Measurements from ENCODE around the gene PCK2. TPM values are rescaled to one million over a fixed set of nuclear protein-coding genes. Genes with fewer than 3 reads are reported as not detected.
A peak's percentile ranks its signal among the peaks of the same experiment; 100 is the strongest.

Gene PCK2
- total RNA-seq, 4 donors from 2014 or later = 74.4 to 238 (median 130) TPM

DNA sequence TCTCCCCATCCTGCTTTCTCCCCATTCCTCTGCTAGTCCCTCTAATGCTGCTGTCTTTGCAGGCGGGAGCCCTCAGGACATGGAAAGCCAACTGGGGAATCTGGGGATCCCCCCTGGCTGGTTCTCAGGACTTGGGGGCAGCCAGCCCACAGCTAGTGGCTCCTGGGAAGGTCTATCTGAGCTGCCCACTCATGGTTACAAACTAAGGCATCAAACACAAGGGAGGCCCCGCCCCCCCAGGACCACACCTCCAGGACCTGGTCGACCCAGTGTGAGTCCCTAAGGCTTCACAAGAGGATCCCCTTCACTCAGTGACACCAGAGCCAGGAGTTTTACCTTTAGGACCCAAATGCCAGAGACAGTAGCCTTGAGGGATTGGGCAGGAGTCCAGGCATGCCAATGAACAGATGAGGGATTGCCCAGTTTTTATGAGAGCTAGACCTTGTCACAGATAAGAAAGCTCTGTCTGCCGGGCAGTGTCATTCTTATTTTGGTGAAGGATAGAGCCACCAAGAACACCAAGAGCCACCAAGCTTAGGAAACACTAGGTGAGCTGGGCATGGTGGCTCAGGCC lies 30.8 kb upstream of the PCK2 start:
- peak; percentile 49 for DNase-seq
- no peaks in the 10 kb centered on the region for H3K9me3 ChIP-seq
- no peaks in the 10 kb centered on the region for H3K36me3 ChIP-seq
- in situ Hi-C loops (cut with MboI; ENCODE audit: low pct_ligation_motif_present in 1 of 4, low pct_unique_long_range_greater_than_20kb in 1 of 4, low sequenced_read_pairs in 3 of 4) = no loop called here
- no peaks in the 10 kb centered on the region for H3K27me3 ChIP-seq
- no peak overlapping the region for H3K4me3 ChIP-seq
- no peak overlapping the region for H3K27ac ChIP-seq
- no peak for TF ChIP-seq EP300 (IDR thresholded peaks at IDR 0.05; ENCODE audit: low read depth)
- TF ChIP-seq POLR2AphosphoS5 (IDR thresholded peaks at IDR 0.05) = no peak
- TF ChIP-seq POLR2A (IDR thresholded peaks at IDR 0.05) = no peak
- TF ChIP-seq CTCF (IDR thresholded peaks at IDR 0.05) = no peak
- 78% methylated on average over 4 of the region's 4 CpGs; no CpG with 5 or more reads in 1 of the 2 donors for WGBS, 2 donors (ENCODE audit: low coverage in 1 of 2)
- peaks cover 6 to 39% (median 20%) of the 10 kb centered on the region in 4 donors for H3K4me1 ChIP-seq
- intact Hi-C loops (cut with DNase I; ENCODE audit: low total_unique reads) = loop anchor here (5.0 kb wide), 1 partner anchor 44 kb away; no protein-coding TSS in a partner anchor

GRCh38 chr14:24064091-24064795 lies 29.9 kb upstream of the PCK2 start:
- TF ChIP-seq CTCF (IDR thresholded peaks at IDR 0.05) (no peak), POLR2AphosphoS5 (IDR thresholded peaks at IDR 0.05) (no peak), POLR2A (IDR thresholded peaks at IDR 0.05) (no peak), EP300 (IDR thresholded peaks at IDR 0.05; ENCODE audit: low read depth) (no peak)
- DNase-seq = no peak
- 80 to 85% methylated on average over 4 to 7 of the region's 7 CpGs for WGBS, 2 donors (ENCODE audit: low coverage in 1 of 2)
- in situ Hi-C loops (cut with MboI; ENCODE audit: low pct_ligation_motif_present in 1 of 4, low pct_unique_long_range_greater_than_20kb in 1 of 4, low sequenced_read_pairs in 3 of 4) = no loop called here
- Histone ChIP-seq H3K27ac (no peak overlapping the region), H3K4me3 (no peak overlapping the region), H3K27me3 (no peaks in the 10 kb centered on the region), H3K36me3 (no peaks in the 10 kb centered on the region), H3K9me3 (no peaks in the 10 kb centered on the region), H3K4me1 (peaks cover 6 to 37% (median 20%) of the 10 kb centered on the region in 4 donors)
- intact Hi-C loops (cut with DNase I; ENCODE audit: low total_unique reads) = loop anchor here (5.0 kb wide), 1 partner anchor 43 kb away; no protein-coding TSS in a partner anchor

DNA sequence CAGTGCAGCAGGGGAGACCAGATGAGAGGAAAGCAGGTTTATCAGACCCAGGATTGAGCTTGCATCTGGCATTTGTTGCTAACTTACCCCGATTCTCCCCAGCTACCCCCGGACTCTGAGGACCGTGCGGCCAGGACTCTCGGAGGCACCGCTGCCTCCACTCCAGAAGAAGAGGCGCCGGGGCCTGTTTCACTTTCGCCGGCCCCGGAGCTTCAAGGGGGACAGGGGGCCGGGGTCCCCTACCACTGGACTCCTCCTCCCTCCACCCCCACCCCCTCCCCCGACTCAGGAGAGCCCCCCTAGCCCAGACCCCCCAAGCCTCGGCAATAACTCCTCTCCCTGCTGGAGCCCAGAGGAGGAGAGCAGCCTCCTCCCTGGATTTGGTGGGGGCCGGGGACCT lies 29.3 kb upstream of the PCK2 start:
- WGBS, 2 donors (ENCODE audit: low coverage in 1 of 2) = 91% methylated on average over 14 of the region's 15 CpGs; no CpG with 5 or more reads in 1 of the 2 donors
- Histone ChIP-seq H3K4me1 (peaks cover 6 to 37% (median 20%) of the 10 kb centered on the region in 4 donors), H3K36me3 (no peaks in the 10 kb centered on the region), H3K4me3 (no peak overlapping the region), H3K9me3 (no peaks in the 10 kb centered on the region), H3K27me3 (no peaks in the 10 kb centered on the region), H3K27ac (no peak overlapping the region)
- TF ChIP-seq CTCF (IDR thresholded peaks at IDR 0.05) (no peak), POLR2AphosphoS5 (IDR thresholded peaks at IDR 0.05) (no peak), POLR2A (IDR thresholded peaks at IDR 0.05) (no peak), EP300 (IDR thresholded peaks at IDR 0.05; ENCODE audit: low read depth) (no peak)
- DNase-seq = no peak
- in situ Hi-C loops (cut with MboI; ENCODE audit: low pct_ligation_motif_present in 1 of 4, low pct_unique_long_range_greater_than_20kb in 1 of 4, low sequenced_read_pairs in 3 of 4) = no loop called here
- intact Hi-C loops (cut with DNase I; ENCODE audit: low total_unique reads) = loop anchor here (5.0 kb wide), 1 partner anchor 42 kb away; no protein-coding TSS in a partner anchor

GRCh38 chr14:24065408-24065807 lies 28.7 kb upstream of the PCK2 start:
- TF ChIP-seq POLR2A (IDR thresholded peaks at IDR 0.05) (no peak), EP300 (IDR thresholded peaks at IDR 0.05; ENCODE audit: low read depth) (no peak), CTCF (IDR thresholded peaks at IDR 0.05) (no peak), POLR2AphosphoS5 (IDR thresholded peaks at IDR 0.05) (no peak)
- in situ Hi-C loops (cut with MboI; ENCODE audit: low pct_ligation_motif_present in 1 of 4, low pct_unique_long_range_greater_than_20kb in 1 of 4, low sequenced_read_pairs in 3 of 4) (no loop called here), intact Hi-C loops (cut with DNase I; ENCODE audit: low total_unique reads) (no loop called here)
- WGBS, 2 donors (ENCODE audit: low coverage in 1 of 2) = 73 to 100% methylated on average over 4 to 8 of the region's 8 CpGs
- no peak overlapping the region for H3K4me3 ChIP-seq
- H3K9me3 ChIP-seq = no peaks in the 10 kb centered on the region
- H3K4me1 ChIP-seq = peaks cover 6 to 37% (median 20%) of the 10 kb centered on the region in 4 donors
- no peaks in the 10 kb centered on the region for H3K27me3 ChIP-seq
- H3K36me3 ChIP-seq = no peaks in the 10 kb centered on the region
- no peak overlapping the region for H3K27ac ChIP-seq
- DNase-seq = no peak

Measured in transverse colon (tissue), 4 donors.